Fibroblast of pulmonary artery (primary cell): ENCODE measurements around the gene RAPH1.
A peak's percentile ranks its signal among the peaks of the same experiment; 100 is the strongest.

Source experiments
- DNase-seq: peaks from one replicate; pipeline ENCODE4 v3.0.0-alpha.2; 2010; ENCODE audit warnings: low read depth
- H3K4me3 ChIP-seq: replicated peaks from 2 replicates; pipeline ENCODE4 v1.5.1; 2011; ENCODE audit warnings: low read depth, mild to moderate bottlenecking, control low read depth, low read length, moderate library complexity
- CTCF ChIP-seq: IDR thresholded peaks from 2 replicates; pipeline ENCODE4 v1.5.1; 2011; ENCODE audit warnings: mild to moderate bottlenecking, control low read depth, low read length, inconsistent platforms; ENCODE audit errors: missing control alignments

The RAPH1 gene

DNA sequence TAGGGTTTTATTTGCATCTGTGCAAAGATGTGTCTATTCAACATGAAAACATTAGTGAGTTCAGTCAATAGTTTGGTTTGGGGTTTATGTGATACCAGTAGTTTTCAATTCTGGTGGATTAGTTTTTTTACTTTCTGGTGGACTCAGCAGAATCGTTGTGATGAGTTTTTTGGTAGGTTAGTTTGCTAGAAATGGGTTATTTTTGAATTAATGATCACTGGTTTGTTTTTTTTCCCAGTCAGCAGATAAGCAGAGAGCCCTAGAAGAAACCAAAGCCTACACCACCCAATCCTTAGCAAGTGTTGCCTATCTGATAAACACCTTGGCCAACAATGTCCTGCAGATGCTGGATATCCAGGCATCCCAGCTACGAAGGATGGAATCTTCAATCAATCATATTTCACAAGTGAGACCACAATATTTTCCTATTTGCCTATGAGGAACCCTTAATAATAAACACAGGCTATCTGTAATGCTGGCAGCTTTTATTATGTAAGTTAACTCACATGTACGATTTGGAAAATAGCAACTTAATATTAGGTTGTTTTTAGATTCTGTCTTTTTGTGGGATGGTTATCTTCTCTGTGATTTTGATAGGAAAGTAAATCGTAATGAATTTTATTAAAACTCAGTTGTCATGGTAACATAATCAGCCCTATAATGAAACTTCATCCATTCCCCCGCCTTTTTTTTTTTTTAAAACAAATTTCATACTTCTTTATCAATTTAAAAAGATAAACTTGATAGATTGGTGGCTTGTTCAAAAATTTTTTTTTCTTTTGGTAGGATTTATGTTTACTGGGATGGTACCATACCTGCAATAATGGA is 168.2 kb downstream of the RAPH1 start:
- TF ChIP-seq CTCF = no peak
- DNase-seq = no peak
- no peak overlapping the region for H3K4me3 ChIP-seq

DNA sequence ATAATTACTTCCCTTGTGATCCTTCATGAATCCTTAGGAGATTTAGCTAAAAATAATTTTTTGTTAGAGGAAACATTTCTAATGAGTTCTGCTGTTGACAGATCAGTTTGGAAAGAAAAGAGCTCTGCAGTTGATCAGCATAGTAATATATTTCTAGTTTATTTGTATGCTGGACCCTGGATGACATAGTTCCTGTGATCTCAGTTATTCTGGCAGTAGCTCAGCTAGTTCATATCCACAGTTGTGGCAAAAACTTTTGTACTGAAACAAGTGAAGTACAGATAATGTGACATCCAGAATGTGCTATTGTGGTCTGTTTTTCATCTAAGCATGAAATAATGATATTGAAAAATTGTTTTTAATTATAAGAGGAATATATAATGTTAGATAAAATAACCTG is 173.2 kb downstream of the RAPH1 start:
- no peak for TF ChIP-seq CTCF
- peak; percentile 22 for DNase-seq
- no peak overlapping the region for H3K4me3 ChIP-seq

- no peak overlapping the region for H3K4me3 ChIP-seq
- TF ChIP-seq CTCF = no peak
- no peak for DNase-seq
Measured at GRCh38 chr2:203361495-203361894, 173.6 kb downstream of the RAPH1 start.

DNA sequence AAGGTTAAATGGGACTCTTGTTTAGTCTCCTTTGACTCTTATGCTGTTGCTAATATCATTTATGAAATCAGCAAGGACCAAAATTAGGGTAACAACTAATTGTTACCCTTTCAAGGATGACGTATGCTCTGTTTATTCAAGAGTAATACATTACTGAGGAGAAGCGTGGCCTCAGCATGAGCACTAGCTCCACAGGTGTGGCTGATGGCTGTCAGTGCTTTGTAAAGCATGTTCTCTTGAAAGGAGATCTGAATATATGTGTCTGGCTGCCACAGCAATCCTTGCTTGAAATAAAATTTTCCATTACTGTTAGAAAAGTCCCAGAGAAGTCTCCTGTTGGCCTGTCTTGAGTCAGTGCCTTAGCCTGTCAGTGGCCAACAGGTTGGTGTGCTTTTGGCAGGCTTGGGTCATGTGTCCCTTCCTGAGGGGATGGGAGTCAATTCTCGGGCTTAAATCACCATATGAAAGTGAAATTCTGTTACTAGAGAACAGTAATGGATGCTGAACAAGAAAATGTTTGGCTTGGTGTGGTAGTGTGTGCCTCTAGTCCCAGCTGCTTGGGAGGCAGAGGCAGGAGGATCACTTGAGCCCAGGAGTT is 174.2 kb downstream of the RAPH1 start:
- no peak for DNase-seq
- H3K4me3 ChIP-seq = no peak overlapping the region
- TF ChIP-seq CTCF = no peak

GRCh38 chr2:203359450-203359849 is 175.7 kb downstream of the RAPH1 start:
- H3K4me3 ChIP-seq = no peak overlapping the region
- no peak for TF ChIP-seq CTCF
- no peak for DNase-seq

DNA sequence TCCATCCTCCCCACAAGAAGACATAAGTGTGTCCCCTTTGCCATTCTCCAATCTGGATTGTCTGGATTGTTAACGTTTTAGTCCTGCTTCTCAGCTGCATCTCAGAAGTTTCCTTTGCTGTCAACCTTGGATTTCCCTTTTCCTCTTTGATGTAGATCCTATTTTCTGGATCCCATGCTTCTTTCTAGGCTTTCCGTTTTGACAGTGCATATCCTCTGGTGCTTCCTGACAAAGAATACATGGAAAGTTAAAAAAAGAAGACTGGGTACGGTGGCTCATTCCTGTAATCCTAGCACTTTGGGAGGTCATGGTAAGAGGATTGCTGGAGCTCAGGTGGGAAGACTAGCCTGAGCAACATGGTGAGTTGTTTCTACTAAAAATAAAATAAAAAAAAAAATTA is 180.1 kb downstream of the RAPH1 start:
- TF ChIP-seq CTCF = no peak
- no peak overlapping the region for H3K4me3 ChIP-seq
- no peak for DNase-seq
